ENCODE results near the gene MGME1.
"Not testable (repeated sequence)": the region's sequence is repeated elsewhere in the genome, so short reads cannot be mapped to it uniquely, and the experiment has no call there.

The MGME1 gene

DNA sequence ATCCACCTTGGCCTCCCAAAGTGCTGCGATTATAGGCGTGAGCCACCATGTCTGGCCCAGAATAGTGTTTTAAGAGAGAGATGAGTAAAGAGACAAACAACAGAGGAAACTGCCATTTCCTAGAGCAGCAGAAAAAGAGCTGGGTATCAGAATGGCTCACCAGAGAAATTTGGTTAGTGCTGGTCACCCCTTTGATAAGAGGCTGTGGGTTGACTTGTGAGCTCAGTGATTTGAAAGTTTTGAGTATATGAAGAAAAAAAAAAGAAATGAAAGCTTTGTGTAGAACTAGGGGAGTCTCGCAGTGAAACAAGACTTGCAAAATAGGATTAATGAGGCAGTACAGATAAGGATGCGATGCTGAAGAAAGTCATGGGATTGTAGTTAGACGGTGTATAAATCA lies 29.6 kb downstream of the MGME1 start:
- no peak for DNase-seq

DNA sequence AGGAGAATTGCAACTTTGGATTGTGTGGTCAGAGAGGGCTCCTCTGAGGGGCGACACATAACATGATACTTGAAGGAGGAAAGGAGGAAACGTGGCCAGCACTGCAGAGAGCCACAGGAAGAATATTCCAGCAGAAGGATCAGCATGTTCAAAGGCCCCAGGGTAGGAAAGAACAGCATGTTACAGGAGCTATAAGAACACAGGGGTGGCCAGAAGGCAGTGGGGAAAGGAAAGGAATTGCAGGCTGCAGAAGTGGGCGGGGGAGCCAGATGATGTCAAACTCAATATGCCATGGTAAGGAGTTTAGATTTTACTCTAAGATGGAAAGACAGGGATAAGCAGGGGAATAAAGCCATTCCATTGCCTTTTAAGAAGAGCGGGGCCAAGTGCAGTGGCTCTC lies 30.7 kb downstream of the MGME1 start:
- DNase-seq: no peak

DNA sequence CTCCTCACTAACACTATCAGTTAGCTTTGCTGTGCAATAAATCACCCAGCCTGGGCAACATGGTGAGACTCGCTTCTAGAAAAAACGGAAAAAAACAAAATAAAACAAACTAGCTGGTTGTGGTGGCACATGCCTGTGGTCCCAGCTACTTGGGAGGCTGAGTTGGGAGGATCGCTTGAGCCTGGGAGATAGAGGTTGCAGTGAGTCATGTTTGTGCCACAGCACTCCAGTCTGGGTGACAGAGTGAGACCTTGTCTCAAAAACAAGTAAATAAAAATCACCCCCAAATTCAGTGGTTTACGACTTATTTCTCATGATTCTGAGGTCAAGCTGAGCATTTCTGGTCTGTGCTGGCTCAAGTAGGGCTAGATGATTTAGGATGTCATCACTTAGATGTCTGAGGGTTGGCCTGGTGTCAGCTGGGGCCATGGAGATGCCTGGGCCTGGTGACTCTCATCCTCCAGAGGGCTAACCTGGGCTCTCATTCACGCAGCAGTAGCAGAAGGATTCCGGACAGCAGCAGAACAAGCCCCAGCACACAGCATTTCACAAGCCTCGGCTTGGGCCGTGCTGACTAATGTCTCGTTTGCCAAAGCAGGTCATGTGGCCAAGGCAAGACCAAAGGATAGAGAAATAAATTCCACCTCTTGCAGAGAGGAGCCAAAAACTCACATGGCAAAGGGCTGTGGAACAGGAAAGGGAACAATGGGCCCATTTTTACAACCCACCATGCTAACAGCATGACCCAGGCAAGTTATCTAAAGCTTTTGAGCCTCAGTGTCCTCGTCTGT lies 32.5 kb downstream of the MGME1 start:
- peak; percentile 91 for DNase-seq

GRCh38 chr20:18003897-18004296 lies 35.1 kb downstream of the MGME1 start:
- peak; percentile 69 for DNase-seq

GRCh38 chr20:18004384-18005031 lies 35.7 kb downstream of the MGME1 start:
- DNase-seq: peak; percentile 65

DNA sequence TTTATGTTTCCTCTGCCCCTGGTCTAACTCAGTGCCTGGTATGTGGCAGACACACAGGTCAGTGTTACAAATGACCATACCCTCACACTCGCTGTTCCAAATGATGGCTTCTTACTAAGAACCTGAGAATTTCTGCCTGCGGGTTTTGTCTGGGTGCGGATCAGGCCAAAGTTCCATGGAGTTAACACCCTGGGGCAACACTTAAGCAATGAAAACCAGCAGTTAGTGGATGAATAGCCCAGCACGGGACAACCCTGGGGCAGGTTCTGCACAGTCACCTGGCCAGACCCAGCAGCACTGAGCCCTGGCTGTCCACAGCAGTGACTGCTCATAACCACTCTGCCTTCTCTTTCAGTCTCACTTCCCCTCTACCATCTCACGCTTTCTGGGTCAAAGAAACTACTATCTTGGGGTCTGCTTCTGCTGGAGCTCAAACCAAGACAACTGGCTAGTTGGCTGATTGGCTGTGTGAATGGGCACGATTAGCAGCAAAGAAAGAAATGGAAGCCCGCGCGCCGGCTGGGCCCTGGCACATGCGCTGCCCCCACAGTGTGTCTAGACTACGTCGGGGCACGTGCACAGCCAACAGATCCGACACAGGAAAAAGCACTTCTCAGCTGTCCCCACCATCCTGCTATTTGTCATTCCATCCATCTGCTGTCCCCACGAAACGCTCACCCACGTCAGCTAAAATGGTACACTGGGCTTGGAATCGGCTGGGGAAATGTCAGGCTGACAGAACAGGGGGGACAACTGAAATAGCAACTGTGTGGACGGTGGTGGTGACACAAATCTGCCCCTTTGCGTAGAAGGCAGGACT lies 36.6 kb downstream of the MGME1 start:
- peak; percentile 95 for DNase-seq

- DNase-seq: no peak
Measured at GRCh38 chr20:18005990-18006364, 37.2 kb downstream of the MGME1 start.

- no peak for DNase-seq
Measured at GRCh38 chr20:18006684-18007083, 37.9 kb downstream of the MGME1 start.

- DNase-seq: no peak
Measured at GRCh38 chr20:18007534-18008292, 38.9 kb downstream of the MGME1 start.

GRCh38 chr20:18009116-18009515 lies 40.3 kb downstream of the MGME1 start:
- no peak for DNase-seq

DNA sequence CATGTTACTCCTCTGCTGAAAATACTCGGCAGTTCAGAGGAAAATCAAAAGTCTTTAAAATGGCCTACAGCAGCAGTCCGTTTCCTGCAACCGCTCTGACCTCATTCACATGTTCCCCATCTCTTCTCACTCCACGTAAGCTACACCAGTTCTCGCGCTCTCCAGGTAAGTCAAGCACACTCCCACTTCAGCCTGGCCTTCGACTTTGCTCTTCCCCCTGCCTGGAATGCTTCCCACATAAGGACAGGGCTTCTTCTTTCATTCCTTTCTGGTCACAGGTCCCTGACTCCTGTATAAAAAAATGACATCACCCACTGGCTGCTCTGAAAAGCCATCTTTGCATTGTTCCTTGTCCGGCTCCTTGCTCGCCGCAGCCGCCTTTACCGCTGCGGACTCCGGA lies 42.7 kb downstream of the MGME1 start:
- DNase-seq: no peak

GRCh38 chr20:18011951-18012645 lies 43.3 kb downstream of the MGME1 start:
- DNase-seq: no peak

DNA sequence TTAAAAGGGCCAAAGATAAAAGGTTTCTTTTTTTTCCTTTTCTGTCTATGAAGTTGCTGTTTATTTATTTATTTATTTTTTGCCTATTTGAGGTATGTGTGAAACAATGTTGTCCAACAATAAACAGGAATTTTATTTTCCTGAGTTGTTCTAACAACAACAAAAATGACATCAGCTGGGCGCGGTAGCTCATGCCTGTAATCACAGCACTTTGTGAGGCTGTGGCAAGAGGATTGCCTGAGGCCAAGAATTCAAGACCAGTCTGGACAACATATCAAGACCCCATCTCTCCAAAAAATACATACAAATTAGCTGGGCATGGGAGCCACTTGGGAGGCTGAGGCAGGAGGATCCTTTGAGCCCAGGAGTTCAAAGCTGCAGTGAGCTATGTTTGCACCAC lies 44.1 kb downstream of the MGME1 start:
- no peak for DNase-seq

- DNase-seq: no peak
Measured at GRCh38 chr20:18014411-18014810, 45.6 kb downstream of the MGME1 start.

DNA sequence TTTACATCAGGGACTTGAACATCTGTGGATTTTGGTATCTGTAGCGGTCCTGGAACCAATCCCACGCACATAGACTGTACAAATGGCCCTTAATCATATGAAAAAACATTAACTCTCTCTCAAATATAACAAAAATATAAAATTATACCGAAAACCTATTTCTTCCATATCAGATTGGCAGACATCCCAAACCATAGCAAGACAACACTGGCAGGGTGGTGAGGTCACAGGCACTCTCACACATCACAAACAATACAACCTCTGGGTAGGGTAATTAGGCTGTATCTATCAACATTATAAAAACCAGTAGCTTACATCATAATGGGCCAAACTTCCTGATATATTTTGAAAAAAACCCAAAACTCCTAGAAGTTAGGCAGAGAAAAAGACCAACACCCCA lies 48.0 kb downstream of the MGME1 start:
- no peak for DNase-seq

GRCh38 chr20:18018100-18018499 lies 49.3 kb downstream of the MGME1 start:
- DNase-seq: no peak

GRCh38 chr20:18019068-18019467 lies 50.2 kb downstream of the MGME1 start:
- no peak for DNase-seq

DNA sequence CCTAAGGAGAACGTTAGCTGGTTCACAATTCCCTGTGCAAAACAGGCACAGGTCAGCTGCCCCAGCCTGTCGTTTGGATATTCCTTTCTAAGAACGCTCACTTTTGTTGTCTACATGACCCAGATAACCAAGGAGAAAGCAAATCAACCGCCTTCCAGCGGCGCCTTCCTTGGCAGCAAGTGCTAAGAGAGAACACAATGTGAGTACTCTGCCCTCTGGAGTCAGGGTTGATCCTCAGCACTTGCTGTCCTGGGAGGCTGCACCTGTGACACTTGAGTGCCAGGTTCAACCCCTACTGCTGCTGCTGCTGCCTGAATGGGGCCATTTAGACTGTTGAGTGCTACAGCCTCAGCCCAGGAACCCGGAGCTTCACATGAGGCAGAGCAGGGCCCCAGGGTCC lies 52.1 kb downstream of the MGME1 start:
- DNase-seq: no peak

DNA sequence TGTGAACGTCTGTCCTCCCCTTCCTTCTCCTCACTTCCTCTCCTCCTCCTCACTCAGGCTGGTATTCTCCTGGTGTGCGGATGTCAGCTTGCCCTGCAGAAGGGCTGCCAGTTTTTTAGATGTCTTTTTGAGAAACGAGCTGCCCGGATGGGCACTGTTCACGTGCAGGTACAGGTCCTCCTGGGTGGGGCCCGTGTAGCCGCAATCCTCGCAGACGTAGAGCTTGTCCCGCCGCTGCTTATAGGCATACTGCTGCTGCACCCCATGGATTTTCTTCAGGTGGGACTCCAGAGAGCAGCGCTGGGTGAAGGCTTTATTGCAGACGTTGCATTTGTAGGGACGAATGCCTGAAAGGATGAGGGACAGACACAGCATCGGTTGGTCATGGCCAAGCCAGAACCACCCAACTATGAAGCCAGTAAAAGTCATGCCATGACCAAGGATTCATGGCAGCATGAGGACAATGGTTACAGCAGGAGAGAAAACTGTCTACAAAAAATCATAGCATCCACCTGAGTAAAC lies 55.8 kb downstream of the MGME1 start:
- no peak for DNase-seq

GRCh38 chr20:18027011-18027410 lies 58.2 kb downstream of the MGME1 start:
- DNase-seq: not testable (repeated sequence)

DNA sequence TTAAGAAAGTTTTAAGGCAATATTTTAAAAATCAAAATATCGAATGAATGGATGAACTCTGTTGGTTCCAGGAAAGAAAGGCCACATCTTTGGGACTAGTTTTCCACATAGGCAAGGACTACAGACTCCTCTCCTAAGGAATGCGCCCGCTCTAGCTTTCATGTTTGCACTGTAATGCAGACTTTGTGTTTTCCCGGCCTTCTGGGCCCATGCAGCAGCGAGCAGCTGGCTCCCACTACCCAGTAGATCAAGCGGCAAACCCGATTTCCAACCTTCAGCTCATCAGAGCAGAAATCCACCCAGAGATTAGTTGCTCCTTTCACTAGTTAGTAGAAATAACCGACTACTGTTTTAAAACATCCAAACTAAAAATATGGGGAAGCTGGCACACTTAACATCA lies 61.2 kb downstream of the MGME1 start:
- no peak for DNase-seq

DNA sequence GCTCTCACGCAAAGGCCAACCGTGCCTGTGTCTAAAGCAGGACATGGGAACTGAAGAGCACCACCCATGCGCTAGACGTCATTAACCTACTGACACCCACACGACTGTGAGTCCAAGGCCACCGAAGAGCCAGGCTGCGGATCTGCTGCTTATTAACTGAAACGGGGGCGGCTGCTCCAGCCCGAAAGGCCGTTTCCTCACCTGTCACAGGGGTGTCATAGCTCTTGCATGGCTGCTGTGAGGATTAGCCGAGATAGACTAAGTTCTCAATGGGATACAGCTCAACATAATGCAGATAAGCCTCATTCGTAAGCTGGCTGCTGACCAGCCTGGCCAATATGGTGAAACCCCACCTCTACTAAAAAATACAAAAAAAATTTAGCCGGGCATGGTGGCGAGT lies 62.2 kb downstream of the MGME1 start:
- DNase-seq: no peak

All from islet precursor cell (in vitro differentiated cells).